NCI-H1105 (cell line): Measurements from ENCODE around the gene OLA1.

Experiments
- DNase-seq: peaks from one replicate; lab custom pipeline; 2025; lab: John Stamatoyannopoulos, UW

Gene OLA1

GRCh38 chr2:174121175-174121574 lies 127.2 kb downstream of the OLA1 start:
- peak; percentile 78 for DNase-seq

DNA sequence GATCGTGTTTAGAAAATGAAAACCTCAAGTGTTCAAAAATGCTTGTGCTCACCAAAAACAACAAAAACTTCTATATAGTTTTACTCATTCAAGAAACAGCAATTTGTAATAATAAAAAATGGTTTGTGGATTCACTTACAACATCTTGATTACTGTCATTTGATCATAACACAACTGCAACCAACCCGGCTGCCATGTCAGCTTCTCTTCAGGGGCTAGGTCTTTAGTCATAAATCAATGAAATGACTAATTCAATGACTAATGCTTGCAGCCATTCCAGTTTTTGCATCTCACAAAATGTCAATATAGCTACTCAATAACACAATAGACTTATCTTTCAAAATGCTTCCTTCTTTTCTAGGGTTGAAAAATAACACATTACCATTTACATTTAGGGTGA lies 128.0 kb downstream of the OLA1 start:
- no peak for DNase-seq

DNA sequence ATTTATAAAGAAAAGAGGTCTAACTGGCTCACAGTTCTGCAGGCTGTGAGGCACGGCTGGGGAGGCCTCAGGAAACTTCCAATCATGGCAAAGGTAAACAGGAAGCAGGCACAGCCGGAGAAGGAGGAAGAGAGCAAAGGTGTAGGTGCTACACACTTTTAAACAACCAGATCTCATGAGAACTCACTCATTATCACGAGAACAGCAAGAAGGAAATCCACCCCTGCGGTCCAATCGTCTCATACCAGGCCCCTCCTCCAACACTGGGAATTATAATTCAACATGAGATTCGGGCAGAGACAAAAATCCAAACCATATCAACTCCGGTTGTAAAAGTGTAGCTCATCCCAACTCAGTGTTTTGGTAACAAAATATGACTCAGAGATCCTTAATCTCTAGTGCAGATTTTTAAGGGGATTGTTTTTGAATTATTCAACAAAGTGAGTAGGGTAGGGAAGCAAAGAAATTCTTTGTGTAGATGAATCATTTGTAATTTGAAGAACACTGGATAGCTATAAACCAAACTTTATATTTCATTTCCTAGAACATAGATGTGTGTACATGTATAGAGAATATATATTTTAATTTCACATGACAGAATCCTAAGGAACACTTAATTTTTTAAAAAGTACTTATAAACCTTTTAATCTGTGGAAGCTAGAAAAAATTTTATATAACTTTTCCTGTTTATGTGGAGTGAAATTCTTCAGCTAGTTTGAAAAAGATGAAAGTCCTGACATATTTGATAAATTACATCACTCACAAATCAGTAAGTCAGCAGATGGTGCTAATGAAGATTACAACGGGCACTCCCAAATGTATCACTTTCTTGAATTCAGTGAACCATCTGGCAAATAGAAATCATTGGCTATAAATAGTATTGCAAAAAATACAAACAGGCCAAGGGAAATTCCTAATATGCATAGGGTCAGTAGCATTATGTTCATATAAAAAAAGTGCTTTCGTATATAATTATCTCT lies 130.1 kb downstream of the OLA1 start:
- no peak for DNase-seq

- DNase-seq, result no peak
Observed at GRCh38 chr2:174112073-174112472, 136.3 kb downstream of the OLA1 start.

- no peak for DNase-seq
Observed at GRCh38 chr2:174108579-174108978, 139.8 kb downstream of the OLA1 start.

DNA sequence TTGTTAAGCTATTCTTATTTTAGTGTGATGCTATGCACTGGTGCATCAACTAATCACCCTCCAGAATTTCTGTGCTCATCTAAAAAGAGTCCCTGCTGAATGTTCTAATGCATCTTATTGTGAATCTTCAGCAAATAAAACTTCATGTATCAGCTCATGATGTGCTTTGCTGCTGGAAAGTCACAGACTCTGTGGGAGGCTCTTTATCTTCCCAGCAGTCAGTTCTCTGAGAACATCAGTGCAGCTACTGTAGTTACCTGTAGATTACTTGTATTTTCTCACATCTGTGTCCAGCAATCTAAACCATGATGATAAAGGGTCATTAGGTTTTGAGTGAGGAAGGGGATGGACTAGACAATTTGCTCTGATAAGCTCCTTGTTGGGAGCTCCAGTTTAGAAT lies 141.6 kb downstream of the OLA1 start:
- no peak for DNase-seq

DNA sequence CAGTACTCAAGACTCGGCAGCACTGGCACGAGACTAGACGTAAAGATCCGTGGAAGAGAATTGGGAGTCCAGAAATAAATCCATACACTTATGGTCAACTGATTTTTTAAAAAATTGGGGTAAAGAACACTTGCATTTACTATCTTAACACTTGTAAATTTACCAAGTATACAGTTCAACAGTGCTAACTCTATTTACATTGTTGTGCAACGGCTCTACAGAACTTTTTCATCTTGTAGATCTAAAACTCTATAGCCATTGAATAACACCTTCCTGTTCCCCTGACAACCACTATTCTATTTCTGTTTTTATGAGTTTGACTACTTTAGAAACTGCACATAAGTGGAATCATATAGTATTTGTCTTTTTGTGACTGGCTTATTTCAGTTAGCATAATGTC lies 153.8 kb downstream of the OLA1 start:
- DNase-seq, result no peak

DNA sequence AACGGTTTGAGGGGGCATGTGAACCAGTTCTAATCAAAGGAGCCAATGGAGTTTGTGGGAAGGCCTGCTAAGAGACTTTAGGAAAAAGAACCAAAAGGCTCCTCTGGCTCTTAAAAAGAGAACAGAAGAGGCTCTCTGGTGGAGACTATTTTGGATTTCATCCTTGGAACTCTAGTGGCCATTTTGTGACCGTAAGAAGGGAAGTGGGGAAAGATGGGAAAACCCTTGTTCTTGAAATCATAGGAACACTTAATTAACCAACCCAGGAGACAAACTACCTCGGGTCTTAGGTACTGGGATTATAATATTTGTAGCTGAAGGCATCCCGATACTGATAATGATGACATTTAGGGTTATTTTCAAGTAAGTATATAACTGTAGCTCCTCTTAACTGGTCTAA lies 157.9 kb downstream of the OLA1 start:
- no peak for DNase-seq

DNA sequence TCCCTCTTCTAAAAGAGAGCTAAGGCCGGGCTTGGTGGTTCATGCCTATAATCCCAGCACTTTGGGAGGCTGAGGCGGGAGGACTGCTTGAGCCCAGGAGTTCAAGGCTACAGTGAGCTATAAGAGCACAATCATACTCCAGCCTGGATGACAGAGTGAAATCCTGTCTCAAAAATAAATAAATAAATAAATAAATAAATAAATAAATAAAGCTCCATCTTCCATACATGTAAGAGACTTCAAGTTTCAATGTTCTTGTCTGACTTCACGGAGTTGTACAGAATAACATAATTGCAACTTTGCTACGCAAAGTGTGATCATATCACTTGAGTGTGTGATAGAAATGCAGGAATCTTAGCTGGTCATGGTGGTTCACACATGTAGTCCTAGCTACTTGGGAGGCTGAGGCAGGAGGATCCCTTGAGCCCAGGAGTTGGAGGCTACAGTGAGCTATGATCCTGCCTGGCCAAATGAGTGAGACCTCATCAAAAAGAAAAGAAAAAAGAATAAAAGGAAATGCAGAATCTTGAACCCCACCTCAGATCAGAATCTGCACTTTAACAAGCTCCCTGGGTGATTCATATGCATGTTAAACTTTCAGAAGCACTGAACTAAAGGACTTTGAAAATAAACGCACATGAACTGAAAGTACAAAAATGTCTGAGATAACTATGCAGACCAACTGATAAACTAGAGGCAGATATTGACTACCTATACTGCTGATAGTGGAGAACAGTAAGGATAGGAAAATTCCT lies 159.4 kb downstream of the OLA1 start:
- DNase-seq, result no peak

GRCh38 chr2:174086708-174087107 lies 161.6 kb downstream of the OLA1 start:
- DNase-seq, result no peak

GRCh38 chr2:174085781-174086180 lies 162.6 kb downstream of the OLA1 start:
- no peak for DNase-seq

DNA sequence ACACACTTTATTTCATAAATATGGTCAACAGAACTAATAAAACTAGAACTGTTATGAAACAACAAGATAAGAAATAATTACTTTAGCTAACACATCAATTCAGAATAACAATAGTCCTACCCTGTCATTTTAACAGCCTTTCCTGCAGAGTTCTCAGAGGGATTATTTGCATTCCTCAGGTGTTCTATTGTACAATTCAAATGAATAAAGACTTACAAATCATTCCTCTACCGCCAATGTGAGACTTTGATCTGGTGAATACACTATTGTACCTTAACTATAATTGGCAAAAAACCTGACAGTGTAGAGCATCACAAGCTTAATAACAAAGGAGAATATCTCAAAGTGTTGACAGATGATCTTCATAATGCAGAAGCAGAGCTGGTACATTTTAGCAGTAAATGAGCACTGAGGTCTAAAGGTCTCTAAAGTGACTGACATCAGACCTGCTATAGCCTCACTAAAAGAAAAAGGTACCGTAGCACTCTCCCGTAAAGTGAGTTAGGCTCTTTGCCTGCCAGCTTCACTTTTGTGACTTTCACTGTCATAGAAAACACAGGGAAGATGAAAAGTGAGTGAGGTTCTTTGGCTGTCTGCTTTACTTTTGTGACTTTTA lies 164.4 kb downstream of the OLA1 start:
- DNase-seq, result no peak

- DNase-seq, result no peak
Observed at GRCh38 chr2:174080672-174081121, 167.6 kb downstream of the OLA1 start.

GRCh38 chr2:174078275-174078674 lies 170.1 kb downstream of the OLA1 start:
- DNase-seq, result no peak

- DNase-seq, result peak; percentile 5
Observed at GRCh38 chr2:174076975-174077374, 171.4 kb downstream of the OLA1 start.

GRCh38 chr2:174076040-174076439 lies 172.3 kb downstream of the OLA1 start:
- DNase-seq, result no peak

- no peak for DNase-seq
Observed at GRCh38 chr2:174074831-174075230, 173.5 kb downstream of the OLA1 start.

- DNase-seq, result no peak
Observed at GRCh38 chr2:174072857-174073256, 175.5 kb downstream of the OLA1 start.

- DNase-seq, result no peak
Observed at GRCh38 chr2:174072069-174072468, 176.3 kb downstream of the OLA1 start.

DNA sequence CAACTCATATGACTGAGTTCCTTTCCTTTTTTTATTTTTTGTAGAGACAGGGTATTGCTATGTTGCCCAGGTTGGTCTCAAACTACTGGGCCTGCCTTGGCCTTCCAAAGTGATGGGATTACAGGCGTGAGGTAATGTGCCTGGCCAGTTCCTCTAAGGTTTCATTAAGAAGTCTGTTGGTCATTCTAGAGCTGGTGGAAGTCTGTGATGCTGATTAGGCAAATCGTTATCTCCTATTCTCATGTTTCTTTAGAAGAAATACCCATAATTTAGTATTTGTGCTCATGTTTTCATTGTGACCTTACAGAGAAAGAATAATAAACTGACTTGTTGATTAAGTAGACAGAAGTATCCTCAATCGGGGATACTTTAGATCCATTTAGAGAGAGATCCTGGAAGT lies 177.0 kb downstream of the OLA1 start:
- no peak for DNase-seq

- no peak for DNase-seq
Observed at GRCh38 chr2:174070281-174070680, 178.1 kb downstream of the OLA1 start.

GRCh38 chr2:174067815-174068214 lies 180.5 kb downstream of the OLA1 start:
- no peak for DNase-seq

GRCh38 chr2:174066871-174067270 lies 181.5 kb downstream of the OLA1 start:
- no peak for DNase-seq
